ENCODE measurements around the gene DNM3. TPM values are rescaled to one million over a fixed set of nuclear protein-coding genes. Genes with fewer than 3 reads are reported as not detected.
"Not testable (repeated sequence)": the region's sequence is repeated elsewhere in the genome, so short reads cannot be mapped to it uniquely, and the experiment has no call there.

The DNM3 gene
- total RNA-seq, 1 donor from 2014 or later, result 4.7 TPM

- Histone ChIP-seq H3K9ac (ENCODE audit: low read length) (no peak overlapping the region), H3K27ac (ENCODE audit: low read depth, low read length) (peak overlapping the region; percentile 96), H3K36me3 (ENCODE audit: insufficient read depth, low read length) (no peaks in the 10 kb centered on the region), H3K4me3 (ENCODE audit: insufficient read depth, low read depth, low read length) (no peak overlapping the region), H4K20me1 (ENCODE audit: insufficient read depth, low read length) (no peaks in the 10 kb centered on the region), H3K79me2 (ENCODE audit: insufficient read depth, low read length) (no peaks in the 10 kb centered on the region), H3K4me1 (ENCODE audit: insufficient read depth, low read length) (peaks cover 53% of the 10 kb centered on the region), H3K4me2 (ENCODE audit: low read length) (peak overlapping the region; percentile 53), H3K9me3 (ENCODE audit: insufficient read depth, low read depth, low read length) (no peaks in the 10 kb centered on the region), H3K27me3 (ENCODE audit: insufficient read depth, low read length) (no peaks in the 10 kb centered on the region), H2AFZ (ENCODE audit: low read depth, low read length) (no peak overlapping the region)
- Mint-ChIP-seq H3K27me3 (ENCODE audit: low read depth, unreplicated experiment) (no peaks in the 10 kb centered on the region), H3K27ac (ENCODE audit: unreplicated experiment) (peak overlapping the region; percentile 56), H3K36me3 (ENCODE audit: low read depth, unreplicated experiment) (peaks cover 3% of the 10 kb centered on the region), H3K9me3 (ENCODE audit: unreplicated experiment) (no peaks in the 10 kb centered on the region), H3K4me3 (ENCODE audit: unreplicated experiment) (no peak overlapping the region), H3K4me1 (ENCODE audit: low read depth, unreplicated experiment) (peaks cover 33% of the 10 kb centered on the region)
- TF ChIP-seq EZH2 (IDR thresholded peaks at IDR 0.05; ENCODE audit: insufficient read depth, low read length) (no peak), CTCF (IDR thresholded peaks at IDR 0.05; ENCODE audit: insufficient read depth, low read depth, low read length) (no peak)
- FAIRE-seq (no peak), DNase-seq (ENCODE audit: low read depth) (no peak)
Observed at GRCh38 chr1:172360985-172361384, 519.7 kb downstream of the DNM3 start.

GRCh38 chr1:172363852-172364251 is 522.6 kb downstream of the DNM3 start:
- Histone ChIP-seq H2AFZ (ENCODE audit: low read depth, low read length) (no peak overlapping the region), H3K4me2 (ENCODE audit: low read length) (no peak overlapping the region), H3K4me3 (ENCODE audit: insufficient read depth, low read depth, low read length) (no peak overlapping the region), H3K9ac (ENCODE audit: low read length) (no peak overlapping the region), H3K4me1 (ENCODE audit: insufficient read depth, low read length) (peaks cover 25% of the 10 kb centered on the region), H3K9me3 (ENCODE audit: insufficient read depth, low read depth, low read length) (no peaks in the 10 kb centered on the region), H3K27ac (ENCODE audit: low read depth, low read length) (no peak overlapping the region), H4K20me1 (ENCODE audit: insufficient read depth, low read length) (no peaks in the 10 kb centered on the region), H3K36me3 (ENCODE audit: insufficient read depth, low read length) (no peaks in the 10 kb centered on the region), H3K79me2 (ENCODE audit: insufficient read depth, low read length) (no peaks in the 10 kb centered on the region), H3K27me3 (ENCODE audit: insufficient read depth, low read length) (no peaks in the 10 kb centered on the region)
- no peak overlapping the region for H3K4me3 Mint-ChIP-seq (ENCODE audit: unreplicated experiment)
- H3K4me1 Mint-ChIP-seq (ENCODE audit: low read depth, unreplicated experiment), result peaks cover 9% of the 10 kb centered on the region
- peaks cover 10% of the 10 kb centered on the region for H3K9me3 Mint-ChIP-seq (ENCODE audit: unreplicated experiment)
- no peak for FAIRE-seq
- H3K36me3 Mint-ChIP-seq (ENCODE audit: low read depth, unreplicated experiment), result peaks cover 5% of the 10 kb centered on the region
- DNase-seq (ENCODE audit: low read depth), result no peak
- H3K27ac Mint-ChIP-seq (ENCODE audit: unreplicated experiment), result no peak overlapping the region
- TF ChIP-seq EZH2 (IDR thresholded peaks at IDR 0.05; ENCODE audit: insufficient read depth, low read length) (no peak), CTCF (IDR thresholded peaks at IDR 0.05; ENCODE audit: insufficient read depth, low read depth, low read length) (no peak)
- H3K27me3 Mint-ChIP-seq (ENCODE audit: low read depth, unreplicated experiment), result no peaks in the 10 kb centered on the region

DNA sequence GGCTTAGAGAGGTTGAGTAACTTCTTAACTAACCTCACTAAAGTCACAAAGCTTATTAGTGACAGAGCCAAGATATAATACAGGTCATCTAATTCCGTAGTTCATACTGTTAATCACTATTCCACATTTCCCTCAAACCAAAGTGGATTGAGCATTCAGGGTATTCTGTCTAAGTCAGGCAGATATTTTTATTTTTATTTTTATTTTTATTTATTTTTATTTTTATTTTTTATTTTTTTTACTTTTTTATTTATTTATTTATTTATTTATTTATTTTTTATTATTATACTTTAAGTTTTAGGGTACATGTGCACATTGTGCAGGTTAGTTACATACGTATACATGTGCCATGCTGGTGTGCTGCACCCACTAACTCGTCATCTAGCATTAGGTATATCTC is 530.3 kb downstream of the DNM3 start:
- H3K27ac Mint-ChIP-seq (ENCODE audit: unreplicated experiment); H3K36me3 ChIP-seq (ENCODE audit: insufficient read depth, low read length); DNase-seq (ENCODE audit: low read depth); H3K4me3 Mint-ChIP-seq (ENCODE audit: unreplicated experiment); H3K27me3 Mint-ChIP-seq (ENCODE audit: low read depth, unreplicated experiment); H3K36me3 Mint-ChIP-seq (ENCODE audit: low read depth, unreplicated experiment); H3K9ac ChIP-seq (ENCODE audit: low read length); H3K4me3 ChIP-seq (ENCODE audit: insufficient read depth, low read depth, low read length); H3K4me1 ChIP-seq (ENCODE audit: insufficient read depth, low read length); H2AFZ ChIP-seq (ENCODE audit: low read depth, low read length); H3K27me3 ChIP-seq (ENCODE audit: insufficient read depth, low read length); H3K27ac ChIP-seq (ENCODE audit: low read depth, low read length); H3K4me2 ChIP-seq (ENCODE audit: low read length); H4K20me1 ChIP-seq (ENCODE audit: insufficient read depth, low read length); H3K9me3 ChIP-seq (ENCODE audit: insufficient read depth, low read depth, low read length); H3K79me2 ChIP-seq (ENCODE audit: insufficient read depth, low read length); FAIRE-seq: not testable (repeated sequence)
- H3K9me3 Mint-ChIP-seq (ENCODE audit: unreplicated experiment), result peaks cover 10% of the 10 kb centered on the region
- peaks cover 12% of the 10 kb centered on the region for H3K4me1 Mint-ChIP-seq (ENCODE audit: low read depth, unreplicated experiment)
